ENCODE results near the gene KRTAP10-3.
"Not testable (repeated sequence)": the region's sequence is repeated elsewhere in the genome, so short reads cannot be mapped to it uniquely, and the experiment has no call there.

The KRTAP10-3 gene

GRCh38 chr21:44590311-44590721 lies 31.7 kb upstream of the KRTAP10-3 start:
- no peak for DNase-seq (ENCODE audit: low read depth in 2 of 2)

DNA sequence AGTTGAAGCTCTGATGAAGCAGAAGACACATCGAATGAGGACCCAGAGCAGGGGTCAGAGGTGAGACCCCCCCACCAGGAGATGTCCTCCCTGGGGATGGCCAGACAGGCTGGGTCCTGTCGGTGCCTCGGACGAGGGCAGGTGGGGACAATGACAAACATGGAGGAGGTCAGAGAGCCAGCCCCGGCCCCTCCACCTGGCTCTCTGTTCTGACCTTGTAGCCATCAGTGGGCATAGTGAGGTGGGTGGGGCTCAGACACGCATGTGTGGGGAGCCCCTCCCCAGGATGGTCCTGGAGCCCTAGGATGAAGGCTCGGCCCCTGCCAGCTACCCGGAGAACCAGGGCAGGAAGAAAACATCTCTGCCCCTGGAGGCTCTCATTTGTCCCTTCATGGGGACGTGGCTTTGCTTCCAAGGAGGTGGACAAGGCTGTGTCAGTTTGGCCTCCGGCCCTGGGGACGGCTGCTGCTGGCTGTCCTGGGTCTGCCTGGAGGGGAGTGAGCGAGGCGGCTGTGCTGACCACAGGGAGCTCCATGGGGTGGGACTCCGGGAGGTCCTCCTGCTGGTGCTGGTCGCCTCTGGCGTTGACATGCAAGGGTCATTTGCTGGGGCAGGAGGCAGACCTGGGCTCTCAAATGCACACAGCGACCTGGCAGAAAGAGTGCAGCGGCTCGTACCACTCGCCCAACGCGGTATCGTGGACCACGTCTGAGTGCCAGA lies 31.2 kb upstream of the KRTAP10-3 start:
- DNase-seq (ENCODE audit: low read depth in 2 of 2), result no peak

DNA sequence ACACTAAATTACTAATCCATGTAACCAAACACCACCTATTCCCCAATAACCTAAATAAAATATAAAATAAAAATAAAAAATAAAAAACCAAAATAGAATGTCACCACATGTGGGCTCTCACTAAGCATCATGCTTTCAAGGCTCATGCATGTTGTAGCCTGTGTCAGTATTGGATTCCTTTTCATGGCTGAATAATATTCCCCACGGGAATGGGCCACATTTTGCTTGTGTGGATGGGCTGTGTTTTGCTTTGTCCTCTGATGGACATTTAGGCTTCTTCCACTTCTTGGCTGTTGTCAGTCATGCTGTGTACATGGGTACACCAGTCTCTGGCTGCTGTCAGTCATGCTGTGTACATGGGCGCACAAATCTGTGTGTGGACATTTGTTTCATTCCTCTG lies 30.5 kb upstream of the KRTAP10-3 start:
- no peak for DNase-seq (ENCODE audit: low read depth in 2 of 2)

GRCh38 chr21:44585892-44586291 lies 27.3 kb upstream of the KRTAP10-3 start:
- no peak for DNase-seq (ENCODE audit: low read depth in 2 of 2)

DNA sequence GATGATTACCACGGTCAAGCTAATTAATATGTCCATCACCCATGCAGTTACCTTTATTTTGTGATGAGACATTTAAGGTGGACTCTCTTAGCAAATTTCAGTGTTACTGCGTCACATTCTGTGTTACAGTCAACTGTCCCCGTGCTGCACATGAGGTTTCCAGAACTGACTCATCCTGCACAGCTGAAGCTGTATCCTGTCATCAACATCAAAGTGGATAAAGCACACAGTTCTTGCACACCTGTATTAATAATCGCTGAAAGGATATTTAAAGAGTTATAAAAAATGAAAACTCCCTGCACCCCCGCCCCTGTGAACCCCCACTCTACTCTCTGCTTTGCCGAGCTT lies 25.2 kb upstream of the KRTAP10-3 start:
- no peak for DNase-seq (ENCODE audit: low read depth in 2 of 2)

DNA sequence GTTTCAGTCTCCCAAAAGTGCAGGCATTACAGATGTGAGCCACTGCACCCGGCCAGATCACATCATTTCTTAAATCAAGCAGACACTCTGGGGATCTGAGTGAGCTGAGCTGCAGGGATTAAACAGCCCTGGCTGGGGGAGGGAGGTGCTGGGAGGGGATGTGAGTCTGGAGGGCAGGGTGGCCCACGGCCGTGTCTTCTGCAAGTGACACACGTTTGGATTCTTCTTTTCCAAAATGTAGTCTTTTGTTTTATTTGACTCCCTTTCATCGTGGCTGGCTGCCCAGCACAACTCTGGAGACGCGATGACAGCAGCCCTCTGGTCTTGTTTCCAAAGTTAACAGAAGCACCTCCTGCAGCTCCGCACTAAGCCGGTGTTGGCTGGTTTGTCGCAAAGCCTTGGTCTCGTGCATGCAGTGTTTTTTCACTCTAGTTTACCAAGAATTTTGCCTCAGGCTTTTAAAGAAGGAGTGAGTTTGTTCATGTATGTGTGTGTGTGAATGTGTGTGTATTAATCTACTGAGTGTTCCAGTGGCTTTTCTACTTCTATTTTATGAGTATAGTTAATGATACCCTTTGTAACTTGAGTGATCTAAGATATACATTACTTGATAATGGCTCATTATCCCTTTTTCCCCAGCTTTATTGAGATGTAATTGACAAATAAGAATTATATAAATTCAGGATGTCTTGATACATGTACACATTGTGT lies 24.6 kb upstream of the KRTAP10-3 start:
- no peak for DNase-seq (ENCODE audit: low read depth in 2 of 2)

DNA sequence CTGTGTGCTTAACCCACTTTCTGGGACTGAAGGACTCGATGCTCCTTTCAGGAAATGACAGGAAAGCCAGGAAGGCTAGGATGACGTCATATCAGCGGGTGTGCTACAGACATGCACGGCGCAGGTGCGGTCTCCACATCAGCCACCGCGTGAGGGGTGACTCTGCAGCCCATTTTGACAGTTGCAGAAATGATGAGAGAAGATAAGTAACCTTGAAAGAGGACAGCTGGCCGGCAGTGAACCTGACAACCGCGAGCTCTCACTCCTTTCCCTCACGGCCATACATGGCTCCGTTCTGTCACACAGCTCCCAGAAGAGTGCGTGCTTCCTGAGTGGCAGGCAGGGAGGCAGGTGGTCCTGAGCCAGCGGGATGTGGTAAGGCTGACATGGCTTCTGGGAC lies 23.5 kb upstream of the KRTAP10-3 start:
- DNase-seq (ENCODE audit: low read depth in 2 of 2), result no peak

DNA sequence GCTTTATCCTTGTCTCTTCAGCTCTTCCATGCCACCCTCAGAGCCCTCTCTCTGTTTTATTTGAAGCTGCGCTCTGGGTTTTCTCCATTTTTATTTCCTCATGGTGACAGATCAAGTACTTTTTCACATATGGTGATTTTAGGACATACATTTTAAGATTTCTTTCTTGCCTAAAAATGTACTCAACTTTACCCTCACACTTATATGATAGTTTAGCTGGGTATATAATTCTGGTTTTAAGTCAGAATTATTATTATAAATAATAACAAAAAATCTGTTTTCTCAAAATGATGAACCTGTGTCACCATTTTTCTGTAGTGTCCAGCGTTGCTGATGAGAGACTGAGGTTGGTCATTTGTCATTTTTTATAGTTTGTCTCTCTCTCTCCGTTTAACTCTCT lies 22.6 kb upstream of the KRTAP10-3 start:
- no peak for DNase-seq (ENCODE audit: low read depth in 2 of 2)

GRCh38 chr21:44580231-44580821 lies 21.7 kb upstream of the KRTAP10-3 start, which contains the start of gene KRTAP10-5:
KRTAP10-5 (minus strand) TSS chr21:44580604; CDS start chr21:44580578, 26 bp downstream.
- DNase-seq (ENCODE audit: low read depth in 2 of 2), result not testable (repeated sequence)

- no peak for DNase-seq (ENCODE audit: low read depth in 2 of 2)
These were observed 21.2 kb upstream of the KRTAP10-3 start for GRCh38 chr21:44579833-44580144.

- no peak for DNase-seq (ENCODE audit: low read depth in 2 of 2)
These were observed 20.6 kb upstream of the KRTAP10-3 start for GRCh38 chr21:44579056-44579832.

- no peak for DNase-seq (ENCODE audit: low read depth in 2 of 2)
These were observed 19.9 kb upstream of the KRTAP10-3 start for GRCh38 chr21:44578371-44579055.

DNA sequence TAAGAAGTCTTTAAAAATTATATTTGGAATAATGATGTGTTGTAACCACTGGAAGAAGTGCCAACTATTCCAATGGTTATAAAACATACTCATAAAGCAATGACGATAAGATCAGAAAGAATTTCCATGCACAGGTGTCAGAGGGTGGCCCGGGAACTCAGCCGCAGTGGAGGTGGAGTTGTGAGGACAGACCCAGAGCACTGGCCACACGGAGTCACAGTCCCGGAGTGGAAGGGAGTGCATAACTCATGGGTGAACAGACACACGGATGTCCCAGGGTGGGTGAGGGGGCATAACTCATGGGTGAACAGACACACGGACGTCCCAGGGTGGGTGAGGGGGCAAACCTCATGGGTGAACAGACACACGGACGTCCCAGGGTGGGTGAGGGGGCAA lies 17.4 kb upstream of the KRTAP10-3 start:
- no peak for DNase-seq (ENCODE audit: low read depth in 2 of 2)

GRCh38 chr21:44575307-44576024 lies 16.9 kb upstream of the KRTAP10-3 start:
- no peak for DNase-seq (ENCODE audit: low read depth in 2 of 2)

- no peak for DNase-seq (ENCODE audit: low read depth in 2 of 2)
These were observed 16.1 kb upstream of the KRTAP10-3 start for GRCh38 chr21:44574457-44575306.

DNA sequence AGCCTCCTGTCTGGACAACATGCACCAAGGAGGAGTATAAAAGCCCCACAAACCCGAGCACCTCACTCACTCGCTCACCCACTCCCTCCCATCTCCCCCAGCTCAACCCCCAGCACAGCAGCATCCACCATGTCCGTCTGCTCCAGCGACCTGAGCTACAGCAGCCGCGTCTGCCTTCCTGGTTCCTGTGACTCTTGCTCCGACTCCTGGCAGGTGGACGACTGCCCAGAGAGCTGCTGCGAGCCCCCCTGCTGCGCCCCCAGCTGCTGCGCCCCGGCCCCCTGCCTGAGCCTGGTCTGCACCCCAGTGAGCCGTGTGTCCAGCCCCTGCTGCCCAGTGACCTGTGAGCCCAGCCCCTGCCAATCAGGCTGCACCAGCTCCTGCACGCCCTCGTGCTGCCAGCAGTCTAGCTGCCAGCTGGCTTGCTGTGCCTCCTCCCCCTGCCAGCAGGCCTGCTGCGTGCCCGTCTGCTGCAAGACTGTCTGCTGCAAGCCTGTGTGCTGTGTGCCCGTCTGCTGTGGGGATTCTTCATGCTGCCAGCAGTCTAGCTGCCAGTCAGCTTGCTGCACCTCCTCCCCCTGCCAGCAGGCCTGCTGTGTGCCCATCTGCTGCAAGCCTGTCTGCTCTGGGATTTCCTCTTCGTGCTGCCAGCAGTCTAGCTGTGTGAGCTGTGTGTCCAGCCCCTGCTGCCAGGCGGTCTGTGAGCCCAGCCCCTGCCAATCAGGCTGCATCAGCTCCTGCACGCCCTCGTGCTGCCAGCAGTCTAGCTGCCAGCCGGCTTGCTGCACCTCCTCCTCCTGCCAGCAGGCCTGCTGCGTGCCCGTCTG lies 15.2 kb upstream of the KRTAP10-3 start, which contains the start of gene KRTAP10-4:
Gene KRTAP10-4, plus strand, starts transcription at position 100 of the 827 bp plus-strand sequence. Its CDS starts 30 bp downstream, at position 130.
- not testable (repeated sequence) for DNase-seq (ENCODE audit: low read depth in 2 of 2)

- no peak for DNase-seq (ENCODE audit: low read depth in 2 of 2)
These were observed 14.5 kb upstream of the KRTAP10-3 start for GRCh38 chr21:44572959-44573583.
